H1 (cell line): ENCODE data around the gene GSTM2. TPM values are rescaled to one million over a fixed set of nuclear protein-coding genes. Genes with fewer than 3 reads are reported as not detected.

Source experiments
- BCL11A ChIP-seq, 2 experiments: IDR thresholded peaks; one replicate each; pipeline ENCODE4 v1.6.1; 2011; ENCODE audit warnings: low read depth in 2 of 2, low read length in 2 of 2, mild to moderate bottlenecking in 2 of 2
- EP300 ChIP-seq, 2 experiments: IDR thresholded peaks; 1 replicate in 1 of 2; 2 replicates in 1 of 2; pipeline ENCODE4 v1.6.1; 2011 to 2012; ENCODE audit warnings: low read depth in 2 of 2, low read length in 2 of 2, mild to moderate bottlenecking in 2 of 2, borderline replicate concordance in 1 of 2, inconsistent platforms in 1 of 2, moderate library complexity in 1 of 2
- GTF2F1 ChIP-seq: IDR thresholded peaks from 2 replicates; pipeline ENCODE4 v1.6.1; 2012; ENCODE audit warnings: low read depth, low read length, improper control_type of control experiment, borderline replicate concordance
- HDAC2 ChIP-seq, 2 experiments: fragments of 300-600 bp in 1 of 2; sonication (generic) in 1 of 2; IDR thresholded peaks; 2 replicates each; pipeline ENCODE4 v1.6.1; 2011 to 2012; ENCODE audit warnings: low read depth in 2 of 2, low read length in 2 of 2, mild to moderate bottlenecking in 2 of 2, moderate library complexity in 2 of 2, borderline replicate concordance in 1 of 2, inconsistent platforms in 1 of 2
- HDAC6 ChIP-seq: IDR thresholded peaks from one replicate; pipeline ENCODE4 v1.7.1; 2012; ENCODE audit warnings: low read depth, mild to moderate bottlenecking, inconsistent platforms, low read length, moderate library complexity
- SAP30 ChIP-seq: fragments of 300-600 bp; sonication (generic); IDR thresholded peaks from 2 replicates; pipeline ENCODE4 v1.7.1; 2012; ENCODE audit warnings: low read length, moderate library complexity, mild to moderate bottlenecking, inconsistent platforms; ENCODE audit not compliant: insufficient read depth, insufficient replicate concordance
- SIX5 ChIP-seq: IDR thresholded peaks from 2 replicates; pipeline ENCODE4 v1.6.1; 2011; ENCODE audit warnings: mild to moderate bottlenecking, low read depth, low read length
- polyA plus RNA-seq, 7 experiments: library from polyadenylated mRNA; depleted of rRNA in 3 of 7; stranded (reverse) in 5 of 7; unstranded in 2 of 7; fragments of >200 nt in 5 of 7; fragments of 200-250 nt in 2 of 7; gene quantifications; 1 replicate in 5 of 7; 2 replicates in 1 of 7; 4 replicates in 1 of 7; pipeline versions ENCODE4 v1.2.1 to v1.2.3, GENCODE V29; 2011 to 2013; ENCODE audit warnings: missing spikeins in 2 of 7, mixed read lengths in 2 of 7
- total RNA-seq: library from RNA; stranded (reverse); fragmentation: NEBNext Ultra II Directional; extraction: Animal tissue kit (Norgen Biotek cat#: 25700); gene quantifications from 2 replicates; pipeline ENCODE4 v1.2.1, GENCODE V29; 2021
- TF ChIP-seq, protein P1 (sequence below): IDR thresholded peaks from 2 replicates; pipeline ENCODE4 v1.6.1; 2012; ENCODE audit warnings: low read length, inconsistent platforms

GSTM2 gene
- total and polyA plus RNA-seq, 2 of the 8 experiments (the other 6 are each of a cell fraction or from before 2014, with no cell fraction given): 9.6 to 23.1 TPM

DNA sequence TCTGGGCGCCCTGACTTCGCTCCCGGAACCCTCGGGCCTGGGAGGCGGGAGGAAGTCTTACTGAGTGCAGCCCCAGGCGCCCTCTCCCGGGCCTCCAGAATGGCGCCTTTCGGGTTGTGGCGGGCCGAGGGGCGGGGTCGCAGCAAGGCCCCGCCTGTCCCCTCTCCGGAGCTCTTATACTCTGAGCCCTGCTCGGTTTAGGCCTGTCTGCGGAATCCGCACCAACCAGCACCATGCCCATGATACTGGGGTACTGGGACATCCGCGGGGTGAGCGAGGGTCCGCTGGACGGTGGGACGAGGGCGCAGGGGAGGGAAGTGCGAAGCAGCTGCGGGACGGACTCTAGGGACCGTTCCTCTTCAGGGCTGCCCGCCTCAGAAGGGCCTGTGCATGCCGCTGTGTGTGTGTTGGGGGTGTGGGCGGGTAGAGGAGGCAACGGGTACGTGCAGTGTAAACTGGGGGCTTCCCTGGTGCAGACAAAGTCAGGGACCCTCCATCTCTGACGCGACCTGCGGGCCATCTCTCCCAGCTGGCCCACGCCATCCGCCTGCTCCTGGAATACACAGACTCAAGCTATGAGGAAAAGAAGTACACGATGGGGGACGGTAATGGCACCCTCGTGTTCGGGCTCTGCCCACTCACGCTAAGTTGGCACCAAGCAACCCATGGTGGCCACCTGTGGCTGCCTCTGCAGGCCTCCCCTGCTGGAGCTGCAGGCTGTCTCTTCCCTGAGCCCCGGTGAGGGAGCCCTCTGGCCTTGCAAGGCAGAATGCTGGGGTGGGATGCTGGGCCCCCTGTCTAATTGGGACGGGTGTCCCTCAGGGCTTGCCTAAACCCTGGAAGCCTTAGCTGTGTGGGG, 20.0 kb downstream of the GSTM2 start, which contains the start of gene GSTM1 (continued):
- TF ChIP-seq HDAC2 (IDR thresholded peaks at IDR 0.05; ENCODE audit: borderline replicate concordance in 1 of 2, low read depth in 2 of 2, low read length in 2 of 2) (no peak), GTF2F1 (no peak), EP300 (IDR thresholded peaks at IDR 0.05; ENCODE audit: borderline replicate concordance in 1 of 2, low read depth in 2 of 2, low read length in 2 of 2) (no peak), SAP30 (no peak), BCL11A (IDR thresholded peaks at IDR 0.05; ENCODE audit: low read depth in 2 of 2, low read length in 2 of 2) (no peak), SIX5 (no peak), HDAC6 (no peak)
- TF ChIP-seq, protein P1, sequence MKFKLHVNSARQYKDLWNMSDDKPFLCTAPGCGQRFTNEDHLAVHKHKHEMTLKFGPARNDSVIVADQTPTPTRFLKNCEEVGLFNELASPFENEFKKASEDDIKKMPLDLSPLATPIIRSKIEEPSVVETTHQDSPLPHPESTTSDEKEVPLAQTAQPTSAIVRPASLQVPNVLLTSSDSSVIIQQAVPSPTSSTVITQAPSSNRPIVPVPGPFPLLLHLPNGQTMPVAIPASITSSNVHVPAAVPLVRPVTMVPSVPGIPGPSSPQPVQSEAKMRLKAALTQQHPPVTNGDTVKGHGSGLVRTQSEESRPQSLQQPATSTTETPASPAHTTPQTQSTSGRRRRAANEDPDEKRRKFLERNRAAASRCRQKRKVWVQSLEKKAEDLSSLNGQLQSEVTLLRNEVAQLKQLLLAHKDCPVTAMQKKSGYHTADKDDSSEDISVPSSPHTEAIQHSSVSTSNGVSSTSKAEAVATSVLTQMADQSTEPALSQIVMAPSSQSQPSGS: no peak
